ENCODE data around the gene RARB.

GRCh38 chr3:25635038-25635437 lies 207.0 kb downstream of the RARB start:
- no peak for TF ChIP-seq CTCF (IDR thresholded peaks at IDR 0.05)
- TF ChIP-seq ZFX (IDR thresholded peaks at IDR 0.05; ENCODE audit: borderline replicate concordance): no peak

Measured in 22Rv1 (cell line).